Breast epithelium (tissue), 4 donors: Measurements from ENCODE around the gene PRKCE. TPM values are rescaled to one million over a fixed set of nuclear protein-coding genes. Genes with fewer than 3 reads are reported as not detected.

Experiments
- DNase-seq, 2 donors: peaks; one replicate each; pipeline ENCODE4 v3.0.0-alpha.2; 2019; ENCODE audit warnings: low spot score in 2 of 2
- H3K27ac ChIP-seq, 2 donors: fragments of 200-600 bp; sonication (generic) in 1 of 2; one replicate each; pipeline ENCODE4 v1.5.1; 2016 to 2019; ENCODE audit warnings: mild to moderate bottlenecking in 1 of 2
- H3K27me3 ChIP-seq, 2 donors: fragments of 200-600 bp; sonication (generic) in 1 of 2; one replicate each; pipeline versions ENCODE4 v1.5.1 to v1.6.0; 2017 to 2019; ENCODE audit warnings: control low read depth in 1 of 2, mild to moderate bottlenecking in 1 of 2
- H3K36me3 ChIP-seq: fragments of 200-600 bp; one replicate; pipeline ENCODE4 v1.5.1; 2019
- H3K4me1 ChIP-seq, 2 donors: fragments of 200-600 bp; sonication (generic); one replicate each; pipeline ENCODE4 v1.5.1; 2016 to 2019; ENCODE audit warnings: control low read depth in 1 of 2
- H3K4me3 ChIP-seq, 3 donors: fragments of 200-600 bp; sonication (generic); 1 replicate in 2 of 3; 2 replicates in 1 of 3; pipeline ENCODE4 v1.5.1; 2016 to 2019; ENCODE audit warnings: mild to moderate bottlenecking in 3 of 3, moderate library complexity in 2 of 3
- H3K9me3 ChIP-seq, 2 donors: fragments of 200-600 bp; sonication (generic) in 1 of 2; one replicate each; pipeline ENCODE4 v1.5.1; 2016 to 2019; ENCODE audit warnings: control low read depth in 1 of 2
- POLR2A ChIP-seq: fragments of 450-650 bp; IDR thresholded peaks from one replicate; pipeline ENCODE4 v1.6.1; 2016; ENCODE audit warnings: antibody characterized with exemption, mild to moderate bottlenecking, moderate library complexity
- POLR2AphosphoS5 ChIP-seq, 3 donors: sonication (generic); formaldehyde crosslinking; IDR thresholded peaks; one replicate each; pipeline ENCODE4 v1.6.1; 2017; ENCODE audit warnings: antibody characterized with exemption in 3 of 3
- intact Hi-C: fragments of 100-400 bp; cut with DNase I; formaldehyde crosslinking; loops from one replicate; pipeline ENCODE4 v1.15.1; 2023; ENCODE audit warnings: low total_unique reads
- total RNA-seq, 3 donors: library from RNA; depleted of rRNA; stranded (reverse); fragments of >200 nt; gene quantifications; one replicate each; pipeline ENCODE4 v1.1.0, GENCODE V29; 2016
- TF ChIP-seq, protein P1 (sequence below), 3 donors: fragments of 450-650 bp; IDR thresholded peaks; one replicate each; pipeline ENCODE4 v1.5.1; 2016 to 2017; ENCODE audit warnings: antibody characterized with exemption in 3 of 3, mild to moderate bottlenecking in 3 of 3, moderate library complexity in 3 of 3

Gene PRKCE
- 10 to 100 TPM; 20.6 to 34.0 (median 23.6) TPM for total RNA-seq

- peak; percentile 57 to 59 for DNase-seq
- Histone ChIP-seq H3K27me3 (no peaks in the 10 kb centered on the region), H3K4me1 (no peaks in the 10 kb centered on the region), H3K36me3 (no peaks in the 10 kb centered on the region), H3K9me3 (no peaks in the 10 kb centered on the region), H3K27ac (peak within 1 kb of the TSS; percentile 99 to 100), H3K4me3 (peak within 1 kb of the TSS; percentile 75 to 97 (median 87))
- intact Hi-C loops: no loop called here
- no peak for TF ChIP-seq POLR2AphosphoS5 (IDR thresholded peaks at IDR 0.05)
- TF ChIP-seq, protein P1, sequence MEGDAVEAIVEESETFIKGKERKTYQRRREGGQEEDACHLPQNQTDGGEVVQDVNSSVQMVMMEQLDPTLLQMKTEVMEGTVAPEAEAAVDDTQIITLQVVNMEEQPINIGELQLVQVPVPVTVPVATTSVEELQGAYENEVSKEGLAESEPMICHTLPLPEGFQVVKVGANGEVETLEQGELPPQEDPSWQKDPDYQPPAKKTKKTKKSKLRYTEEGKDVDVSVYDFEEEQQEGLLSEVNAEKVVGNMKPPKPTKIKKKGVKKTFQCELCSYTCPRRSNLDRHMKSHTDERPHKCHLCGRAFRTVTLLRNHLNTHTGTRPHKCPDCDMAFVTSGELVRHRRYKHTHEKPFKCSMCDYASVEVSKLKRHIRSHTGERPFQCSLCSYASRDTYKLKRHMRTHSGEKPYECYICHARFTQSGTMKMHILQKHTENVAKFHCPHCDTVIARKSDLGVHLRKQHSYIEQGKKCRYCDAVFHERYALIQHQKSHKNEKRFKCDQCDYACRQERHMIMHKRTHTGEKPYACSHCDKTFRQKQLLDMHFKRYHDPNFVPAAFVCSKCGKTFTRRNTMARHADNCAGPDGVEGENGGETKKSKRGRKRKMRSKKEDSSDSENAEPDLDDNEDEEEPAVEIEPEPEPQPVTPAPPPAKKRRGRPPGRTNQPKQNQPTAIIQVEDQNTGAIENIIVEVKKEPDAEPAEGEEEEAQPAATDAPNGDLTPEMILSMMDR (IDR thresholded peaks at IDR 0.05): no peak
- no peak for TF ChIP-seq POLR2A
Observed at GRCh38 chr2:45651415-45652089, at the start of gene PRKCE. Gene PRKCE (plus strand): TSS chr2:45651675.

DNA sequence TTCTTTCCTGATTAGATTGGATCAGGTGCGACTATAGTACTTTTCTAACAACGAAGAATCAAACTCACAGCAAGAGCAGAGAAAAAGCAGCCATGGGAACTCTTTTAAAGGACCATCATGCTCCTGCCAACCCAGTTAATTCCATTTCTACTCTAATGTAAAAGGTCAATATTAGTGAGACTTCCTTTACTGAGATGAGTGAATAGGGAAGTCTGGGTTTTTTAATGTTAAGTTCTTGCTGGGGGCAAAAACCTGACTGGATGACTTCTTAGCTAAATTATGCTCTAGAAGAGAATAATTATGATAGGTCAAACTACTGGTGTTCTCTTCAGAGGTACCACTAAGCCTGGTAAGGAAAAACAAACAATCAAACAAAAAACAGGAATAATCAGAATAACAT, 48.9 kb upstream of the PRKCE start:
- DNase-seq: no peak
- no peaks in the 10 kb centered on the region for H3K27me3 ChIP-seq
- TF ChIP-seq, protein P1 (IDR thresholded peaks at IDR 0.05): no peak
- no peak for TF ChIP-seq POLR2AphosphoS5 (IDR thresholded peaks at IDR 0.05)
- TF ChIP-seq POLR2A: no peak
- H3K9me3 ChIP-seq: no peaks in the 10 kb centered on the region
- H3K4me3 ChIP-seq: no peak overlapping the region
- no peak overlapping the region for H3K27ac ChIP-seq
- H3K4me1 ChIP-seq: no peaks in the 10 kb centered on the region
- intact Hi-C loops: no loop called here
- no peaks in the 10 kb centered on the region for H3K36me3 ChIP-seq

- TF ChIP-seq POLR2A (no peak), POLR2AphosphoS5 (IDR thresholded peaks at IDR 0.05) (no peak)
- H3K4me3 ChIP-seq: no peak overlapping the region
- intact Hi-C loops: loop anchor here (5.0 kb wide), 1 partner anchor 1462 kb away; no protein-coding TSS in a partner anchor
- no peak overlapping the region for H3K27ac ChIP-seq
- no peaks in the 10 kb centered on the region for H3K36me3 ChIP-seq
- no peaks in the 10 kb centered on the region for H3K9me3 ChIP-seq
- no peaks in the 10 kb centered on the region for H3K27me3 ChIP-seq
- no peaks in the 10 kb centered on the region for H3K4me1 ChIP-seq
- DNase-seq: no peak
Observed at GRCh38 chr2:45605116-45605515, 46.4 kb upstream of the PRKCE start.

GRCh38 chr2:45606796-45607195, 44.7 kb upstream of the PRKCE start:
- intact Hi-C loops: loop anchor here (5.0 kb wide), 1 partner anchor 1461 kb away; no protein-coding TSS in a partner anchor
- TF ChIP-seq POLR2AphosphoS5 (IDR thresholded peaks at IDR 0.05) (no peak), POLR2A (no peak)
- TF ChIP-seq, protein P1 (IDR thresholded peaks at IDR 0.05): no peak

DNA sequence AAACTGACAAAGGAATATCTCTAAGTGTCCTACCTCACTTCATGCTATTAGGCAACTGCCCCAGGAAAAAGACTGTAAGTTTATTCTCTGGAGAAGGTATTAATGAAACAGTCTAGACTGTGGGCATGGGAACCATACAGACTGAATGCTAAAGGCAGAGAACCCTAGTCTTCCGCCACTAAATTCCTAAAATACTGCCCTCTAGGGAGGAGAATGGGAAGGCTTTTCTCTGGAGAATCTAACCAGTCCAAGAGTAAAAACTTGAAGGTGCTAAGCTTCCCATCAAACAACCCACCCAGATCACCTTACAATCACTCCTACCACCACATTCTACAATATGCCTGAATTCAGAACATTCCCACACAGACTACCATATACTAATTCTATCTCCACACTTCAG, 43.8 kb upstream of the PRKCE start:
- Histone ChIP-seq H3K27me3 (no peaks in the 10 kb centered on the region), H3K27ac (no peak overlapping the region), H3K4me3 (no peak overlapping the region), H3K36me3 (no peaks in the 10 kb centered on the region), H3K9me3 (no peaks in the 10 kb centered on the region), H3K4me1 (no peaks in the 10 kb centered on the region)
- intact Hi-C loops: loop anchor here (5.0 kb wide), 1 partner anchor 1460 kb away; no protein-coding TSS in a partner anchor
- no peak for DNase-seq
- TF ChIP-seq, protein P1 (IDR thresholded peaks at IDR 0.05): no peak
- no peak for TF ChIP-seq POLR2AphosphoS5 (IDR thresholded peaks at IDR 0.05)
- TF ChIP-seq POLR2A: no peak

More at GRCh38 chr2:45606796-45607195, 44.7 kb upstream of the PRKCE start:
- Histone ChIP-seq H3K9me3 (no peaks in the 10 kb centered on the region), H3K27me3 (no peaks in the 10 kb centered on the region), H3K27ac (no peak overlapping the region), H3K4me1 (no peaks in the 10 kb centered on the region), H3K36me3 (no peaks in the 10 kb centered on the region), H3K4me3 (no peak overlapping the region)
- no peak for DNase-seq
